Stimulated activated naive CD4-positive, alpha-beta T cell treated with Interleukin-2 at 50 U/mL for 16 hours (primary cell): Measurements from ENCODE around the gene CFAP45.

ENCODE experiments used
- DNase-seq: peaks from one replicate; lab custom pipeline; 2025; lab: John Stamatoyannopoulos, UW

Gene CFAP45

DNA sequence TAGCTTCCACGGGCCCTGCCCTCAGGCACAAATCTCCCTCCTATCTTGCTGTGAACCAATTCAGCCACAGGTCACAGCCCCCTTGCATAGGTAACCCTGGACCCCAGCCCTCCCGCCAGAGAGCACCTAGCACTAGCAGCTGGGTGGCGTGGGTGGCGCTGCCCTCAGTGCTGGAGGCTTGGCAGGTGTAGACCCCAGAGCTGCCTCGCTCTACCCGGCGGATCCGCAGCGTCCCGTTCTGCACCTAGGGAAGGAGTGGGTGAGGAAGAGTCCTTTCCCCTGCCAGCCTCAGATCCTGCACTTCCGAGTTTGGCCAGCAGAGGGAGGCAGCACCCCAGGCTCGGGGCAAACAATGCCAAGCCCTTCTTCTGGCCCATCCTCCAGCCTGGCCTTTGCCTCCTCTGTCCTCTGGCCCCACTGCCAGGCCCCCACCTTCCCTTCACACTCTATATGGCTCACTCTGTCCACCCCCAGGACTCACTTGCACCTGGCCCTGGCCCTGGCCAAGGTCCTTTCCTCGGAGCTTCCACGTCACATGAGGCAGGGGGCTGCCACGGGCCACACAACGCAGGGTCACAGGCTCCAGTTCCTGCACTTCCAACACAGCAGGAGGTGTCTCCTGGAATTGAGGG lies 36.4 kb upstream of the CFAP45 start:
- DNase-seq, result peak; percentile 75

DNA sequence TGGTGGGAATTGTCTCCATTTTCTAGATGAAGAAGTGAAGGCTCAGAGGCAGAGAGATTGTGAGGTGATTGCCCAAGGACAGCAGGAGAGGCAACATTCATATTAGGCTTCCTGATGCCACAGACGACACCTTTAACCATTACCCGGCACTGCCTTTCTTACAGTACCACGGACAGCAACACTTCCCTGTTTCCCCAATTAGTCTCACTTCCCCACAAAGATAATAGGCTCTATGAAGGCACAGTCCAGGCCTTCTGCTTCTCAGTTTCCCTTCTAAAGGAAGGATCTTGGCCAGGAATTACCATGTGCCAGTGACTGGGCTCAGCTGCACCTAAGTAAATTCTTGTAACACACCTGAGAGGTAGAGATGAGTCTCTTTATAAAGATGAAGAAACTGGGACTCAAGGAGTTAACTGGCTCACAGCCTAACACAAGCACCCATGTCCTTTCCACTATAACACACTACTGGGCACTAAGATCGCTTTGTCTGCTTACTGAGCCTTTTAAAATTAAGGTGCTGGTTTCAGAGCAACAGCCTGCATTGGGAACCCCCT lies 35.8 kb upstream of the CFAP45 start:
- no peak for DNase-seq

DNA sequence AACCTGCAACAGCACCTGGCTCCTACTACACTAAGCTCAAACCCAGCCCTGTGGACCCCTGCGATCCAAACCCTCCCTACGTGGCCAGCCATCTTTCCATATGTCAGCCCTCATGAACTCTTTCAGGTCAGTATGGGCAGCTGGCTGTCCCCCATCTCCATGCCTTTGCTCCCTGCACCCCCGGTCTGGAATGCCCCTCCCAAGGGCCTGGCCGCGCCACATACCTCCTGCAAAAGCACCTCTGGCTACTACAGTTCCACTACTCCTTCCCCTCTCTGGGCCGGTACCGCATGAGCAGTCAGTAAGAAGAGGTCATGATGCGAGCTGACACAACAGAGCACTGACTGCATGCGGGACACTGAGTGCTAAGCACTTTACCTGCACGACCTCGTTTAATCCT lies 35.3 kb upstream of the CFAP45 start:
- no peak for DNase-seq

DNA sequence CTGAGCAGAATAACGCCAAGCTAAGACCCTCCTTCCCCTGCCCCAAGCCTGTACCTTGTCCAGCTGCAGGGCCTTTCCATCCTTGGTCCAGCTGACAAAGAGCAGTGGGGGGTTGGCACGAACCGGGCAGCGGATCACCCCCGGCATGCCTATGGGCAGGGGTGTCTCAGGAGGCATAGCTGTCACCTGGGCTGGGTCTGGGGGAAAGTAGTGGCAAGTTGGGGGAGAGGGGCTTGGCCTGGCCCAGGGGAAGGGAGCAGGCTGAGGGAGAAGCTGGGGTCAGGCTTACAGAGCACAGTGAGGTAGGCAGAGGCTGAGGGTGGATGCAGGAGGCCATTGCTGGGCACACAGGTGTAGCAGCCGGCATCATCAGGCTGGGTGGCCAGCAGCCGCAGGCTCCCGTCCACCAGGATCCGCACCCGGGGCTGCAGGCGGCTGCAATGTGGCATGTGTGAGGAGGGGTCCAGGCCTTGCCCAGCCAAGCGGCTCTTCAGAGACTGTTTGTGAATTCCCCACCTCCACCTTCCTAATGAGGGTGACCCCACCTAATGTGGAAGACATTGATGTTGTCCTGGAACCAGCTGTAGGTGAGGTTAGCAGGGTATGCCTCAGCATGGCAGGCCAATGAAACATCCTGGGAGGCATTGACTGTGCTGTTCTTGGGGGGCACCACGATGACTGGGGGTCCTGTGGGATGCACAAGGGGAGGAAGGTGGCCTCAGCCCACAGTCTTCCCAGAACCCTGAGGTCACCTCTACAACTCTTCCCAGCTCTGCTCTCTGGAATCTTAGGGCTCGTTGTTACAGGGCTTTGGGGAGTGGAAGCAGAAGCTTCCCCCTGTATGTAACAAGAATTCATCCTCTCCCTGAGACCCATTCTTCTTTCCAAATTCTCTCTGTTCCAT lies 34.4 kb upstream of the CFAP45 start:
- no peak for DNase-seq

DNA sequence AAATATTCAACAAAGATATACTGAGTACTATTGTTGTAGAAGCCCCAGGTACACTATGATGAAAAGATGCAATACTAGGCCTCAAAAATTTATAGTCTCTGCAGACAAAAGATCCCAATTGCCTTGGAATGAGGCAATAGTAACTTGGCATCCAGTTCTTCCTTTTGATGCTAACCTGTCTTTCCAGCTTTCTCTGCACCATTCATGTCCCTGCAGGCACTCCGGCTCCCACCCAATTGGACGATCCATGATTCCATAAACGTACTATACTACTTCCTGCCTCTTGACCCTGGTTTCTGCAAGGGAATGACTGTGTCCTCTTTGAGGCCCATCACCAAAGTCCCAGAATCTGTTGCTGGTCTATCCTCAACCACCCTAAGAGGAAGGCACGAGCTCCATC lies 33.4 kb upstream of the CFAP45 start:
- DNase-seq, result no peak

DNA sequence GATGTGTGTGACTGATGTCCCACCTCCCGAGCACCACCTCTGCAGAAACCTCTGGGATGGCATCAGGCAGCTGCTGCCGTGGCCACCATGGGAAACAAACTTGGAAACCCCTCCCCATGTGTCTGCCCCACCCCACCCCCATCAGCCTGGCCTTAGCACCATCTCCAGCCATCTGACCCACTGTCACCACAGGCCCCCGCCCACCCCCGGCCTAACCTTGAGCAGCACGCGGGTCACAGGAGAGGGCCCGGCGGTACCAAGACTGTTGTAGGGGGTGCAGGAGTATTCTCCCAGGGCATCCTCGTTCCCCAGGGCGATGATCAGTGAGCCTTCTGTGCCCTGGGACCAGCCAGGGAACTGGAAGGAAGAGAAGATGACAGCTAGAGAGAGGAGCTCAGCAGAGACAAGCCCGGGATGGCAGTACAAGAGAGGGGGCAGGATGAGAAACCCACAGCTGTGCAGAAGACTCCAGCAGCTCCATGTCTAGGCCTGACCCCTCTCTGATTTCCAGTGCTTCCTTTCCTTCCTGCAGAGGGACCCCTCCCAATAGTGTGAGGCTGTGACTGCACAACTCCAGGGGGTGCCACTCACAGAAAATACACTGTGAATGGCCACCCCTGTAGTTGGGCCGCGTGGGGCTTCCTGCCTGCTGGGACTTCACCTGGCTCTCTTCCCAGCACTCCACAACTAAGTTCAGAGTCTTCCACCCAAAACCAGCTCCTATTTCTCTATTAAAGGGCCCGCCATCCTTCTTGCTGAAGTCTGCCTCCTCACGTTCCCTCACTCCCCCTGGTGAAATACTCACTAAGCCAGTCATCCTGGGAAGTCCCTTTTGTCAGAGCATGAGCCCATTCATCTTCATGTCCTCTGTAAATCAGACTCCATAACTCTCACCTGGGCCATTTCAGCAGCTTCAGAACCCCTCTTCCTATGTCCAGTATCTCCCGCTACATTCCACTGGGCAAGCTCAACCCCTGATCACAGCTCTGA lies 32.6 kb upstream of the CFAP45 start:
- DNase-seq, result no peak

DNA sequence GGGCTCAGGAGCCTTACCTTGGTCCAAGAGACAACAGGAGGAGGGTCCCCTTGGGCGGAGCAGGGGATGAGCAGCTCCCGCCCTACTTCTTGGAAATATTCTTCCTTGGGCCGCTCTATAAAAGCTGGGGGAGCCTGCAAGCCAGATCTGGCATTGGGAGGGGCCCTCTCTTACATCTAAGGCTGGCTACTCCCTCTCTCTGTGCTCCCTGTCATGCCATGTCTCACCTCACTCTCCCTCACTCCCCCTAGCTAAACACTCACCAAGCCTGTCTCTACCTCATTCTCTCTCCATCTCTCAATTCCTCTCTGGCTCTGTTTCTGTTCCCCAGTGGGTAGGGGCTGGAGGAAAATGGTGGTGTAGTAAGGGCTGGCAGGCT lies 31.8 kb upstream of the CFAP45 start:
- DNase-seq, result no peak

DNA sequence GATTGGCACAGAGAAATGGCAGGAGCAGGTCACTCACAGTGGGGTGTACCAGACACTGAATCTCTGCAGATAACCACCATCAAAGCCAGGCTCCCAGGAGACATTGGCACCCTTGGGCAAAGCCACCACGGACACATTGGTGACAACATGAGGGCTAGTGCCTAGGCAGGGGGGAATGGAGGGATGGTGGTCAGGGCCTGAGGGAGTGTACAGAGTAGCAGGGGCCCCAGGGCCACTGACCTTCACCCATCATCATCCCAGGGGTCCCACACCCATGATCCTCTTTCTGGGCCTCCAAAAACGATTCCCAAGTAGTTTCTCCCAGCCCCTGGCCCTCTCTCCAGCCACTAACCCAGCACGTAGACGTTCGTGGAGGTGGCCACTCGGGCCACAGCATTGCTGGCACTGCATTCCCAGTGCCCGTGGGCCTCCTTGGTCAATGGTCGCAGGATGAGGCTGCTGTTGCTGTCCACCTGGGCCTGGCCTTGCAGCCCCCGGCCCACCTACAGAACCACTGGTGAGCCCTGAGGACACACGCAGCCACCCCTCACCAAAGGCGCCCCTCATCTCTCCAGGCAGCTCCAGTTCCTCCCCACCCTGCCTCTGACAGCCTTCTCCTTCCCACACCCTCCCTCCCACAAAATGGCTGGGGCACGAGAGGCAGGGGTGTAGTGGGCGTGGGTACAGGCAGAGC lies 31.3 kb upstream of the CFAP45 start:
- DNase-seq, result no peak

DNA sequence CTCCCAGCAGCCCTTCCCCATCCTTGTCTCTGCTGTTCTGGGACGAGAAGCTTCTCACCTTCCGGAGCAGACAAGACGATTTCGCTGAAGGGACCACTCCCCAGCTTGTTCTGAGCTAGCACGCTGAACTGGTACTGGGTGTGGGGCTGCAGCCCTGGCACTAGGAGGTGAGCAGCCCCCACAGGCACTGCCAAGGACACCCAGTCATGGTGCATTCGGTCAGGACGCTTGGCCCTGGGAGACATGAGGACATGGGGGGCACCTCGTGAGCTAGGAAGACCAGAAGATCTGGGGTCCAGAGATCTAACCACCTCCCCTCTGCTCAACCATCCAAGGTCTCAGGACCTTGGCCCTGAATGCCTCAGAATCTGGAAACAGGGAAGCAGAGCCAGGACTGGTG lies 30.7 kb upstream of the CFAP45 start:
- DNase-seq, result no peak

DNA sequence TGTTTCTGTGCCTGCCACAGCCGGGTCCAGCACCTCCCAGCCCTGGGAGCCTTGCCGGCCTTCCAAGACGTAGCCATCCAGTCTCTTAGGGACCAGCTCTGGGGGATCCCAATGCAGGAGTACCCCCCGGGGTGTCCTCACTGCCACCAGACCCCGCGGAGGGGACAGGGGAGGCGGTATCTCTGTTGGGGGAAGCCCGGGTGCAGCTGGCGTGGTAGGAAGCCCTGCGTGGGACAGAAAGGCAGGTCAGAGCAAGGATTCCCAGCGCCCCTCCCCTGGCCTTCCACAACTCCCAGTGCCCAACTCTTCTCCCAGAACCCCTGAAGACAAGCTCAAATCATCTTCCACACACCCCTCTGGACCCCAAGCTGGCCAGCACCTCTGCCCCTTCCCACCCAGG lies 30.3 kb upstream of the CFAP45 start:
- no peak for DNase-seq

DNA sequence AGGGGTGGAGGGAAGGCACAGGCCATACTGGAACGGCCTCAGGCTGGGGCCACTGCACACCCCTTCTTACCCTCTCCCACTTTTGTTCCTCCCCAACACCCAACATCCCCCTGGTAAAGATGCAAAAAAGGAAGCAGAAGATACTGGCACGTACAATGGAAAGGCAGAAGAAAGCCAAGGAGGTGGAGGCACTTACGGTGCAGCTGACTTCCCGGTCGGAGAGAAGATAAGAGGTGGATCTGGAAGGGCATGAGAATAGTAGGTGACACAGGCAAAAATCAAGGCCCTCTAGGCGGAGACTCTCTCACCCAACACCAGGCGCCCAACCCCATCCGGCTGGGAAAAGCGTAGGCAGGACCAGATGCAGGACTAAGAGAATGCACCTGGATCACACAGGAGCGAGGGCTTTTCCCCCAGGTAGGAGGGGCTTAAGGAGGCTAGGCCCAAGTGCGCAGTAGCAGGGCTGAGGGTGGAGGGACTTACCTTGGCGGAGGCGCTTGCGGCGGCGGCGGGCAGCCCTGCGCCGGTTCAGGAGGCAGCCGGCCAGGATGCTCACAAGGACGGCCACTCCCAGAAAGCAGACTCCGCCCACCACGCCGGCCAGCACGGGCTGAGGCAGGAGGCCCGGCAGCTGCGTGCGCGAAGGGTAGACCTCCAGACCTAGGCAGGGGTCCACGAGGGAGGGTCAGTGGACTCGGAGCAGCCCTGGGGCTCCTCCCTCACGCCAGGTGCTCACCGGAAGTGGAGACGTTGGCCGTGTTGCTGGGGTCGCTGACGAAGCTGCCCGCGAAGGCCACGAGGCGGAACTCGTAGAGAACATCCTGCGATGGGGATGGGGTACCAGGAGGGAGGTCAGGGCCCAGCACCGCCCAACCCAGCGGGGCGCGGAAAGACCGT lies 29.4 kb upstream of the CFAP45 start:
- no peak for DNase-seq

DNA sequence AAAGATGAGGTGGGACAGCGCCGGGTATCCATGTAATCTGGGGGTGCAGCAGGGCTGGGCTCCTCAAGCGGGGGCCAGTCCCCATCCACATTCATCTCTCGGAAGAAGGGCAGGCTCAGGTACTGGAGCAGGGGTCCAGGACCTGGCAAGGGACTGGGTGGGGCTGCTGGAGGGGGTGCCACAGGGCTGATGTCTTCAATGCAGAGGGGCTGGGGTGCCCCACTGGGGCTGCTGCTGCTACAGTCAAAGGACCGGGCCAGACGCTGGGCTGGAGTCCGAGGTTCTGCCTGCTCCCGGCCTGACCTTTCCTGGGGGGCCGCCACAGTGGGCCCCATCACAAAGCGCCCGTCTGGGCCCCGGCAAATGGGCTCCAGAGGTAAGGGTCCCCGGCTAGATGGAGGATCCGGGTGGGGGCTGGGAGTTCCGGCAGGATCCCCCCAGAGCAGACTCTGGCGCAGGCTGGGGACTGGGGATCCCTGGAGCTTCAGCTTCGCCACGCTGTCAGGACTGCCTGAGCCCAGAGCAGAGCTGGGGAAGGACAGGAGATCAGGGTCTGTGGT lies 28.6 kb upstream of the CFAP45 start:
- no peak for DNase-seq

DNA sequence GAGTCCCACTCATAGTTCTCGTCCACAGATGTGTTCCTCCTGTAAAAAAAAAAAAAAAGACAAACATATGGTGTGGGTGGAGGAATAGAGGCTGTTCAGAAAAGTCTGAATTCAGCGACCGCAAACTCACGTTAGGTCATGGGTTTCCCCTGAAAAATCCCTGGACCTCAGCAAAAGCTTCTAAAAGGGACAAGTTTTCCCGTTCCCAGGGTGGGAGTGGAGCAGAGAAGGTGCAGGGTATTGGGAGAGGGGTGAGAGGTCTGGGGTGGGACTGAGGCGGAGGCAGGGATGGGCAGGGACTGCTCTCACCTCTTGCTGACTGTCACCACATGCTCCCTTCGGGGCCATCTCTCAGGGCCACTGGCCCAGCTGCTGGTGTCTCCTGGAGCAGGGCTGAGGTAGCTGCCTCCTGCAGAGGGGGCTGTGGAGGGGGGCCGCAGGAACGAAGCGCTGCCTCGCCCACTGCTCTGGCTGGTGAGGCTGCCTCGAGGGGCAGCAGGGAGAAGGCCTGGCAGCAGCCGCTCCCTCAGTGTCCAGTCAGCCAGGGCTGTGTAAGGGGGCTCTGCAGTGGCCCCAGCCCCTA lies 28.0 kb upstream of the CFAP45 start:
- no peak for DNase-seq

DNA sequence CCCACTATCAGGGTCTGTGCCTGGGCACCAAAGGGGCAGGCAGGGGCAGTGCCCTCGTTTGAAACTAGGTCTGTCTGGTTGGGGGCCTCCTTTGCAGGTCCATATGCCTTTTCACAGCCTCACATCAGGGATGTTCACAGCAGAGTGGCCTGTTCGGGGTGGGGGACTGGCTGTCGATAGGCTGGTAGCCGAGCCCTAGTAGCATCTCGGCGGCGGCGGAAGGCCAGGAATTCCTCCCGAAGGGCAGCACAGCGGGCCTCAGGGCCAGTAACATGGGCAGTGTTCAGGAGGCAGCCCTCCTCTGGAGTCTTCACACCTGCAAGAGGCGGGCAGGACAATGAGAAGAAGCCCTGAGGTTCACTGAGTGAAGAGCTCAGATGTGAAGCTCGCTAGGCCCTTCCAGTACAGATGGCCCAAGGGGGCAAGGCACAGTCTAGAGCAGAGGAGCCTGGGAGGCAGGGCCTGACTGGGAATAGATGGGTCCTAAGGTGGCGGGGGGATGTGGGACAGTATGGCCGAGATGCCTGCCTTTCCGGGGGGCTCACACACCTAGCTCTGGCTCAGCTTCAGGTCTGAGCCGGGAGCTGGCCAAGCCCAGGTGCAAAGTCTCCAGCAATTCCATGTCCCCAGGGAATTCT lies 27.4 kb upstream of the CFAP45 start:
- DNase-seq, result no peak

DNA sequence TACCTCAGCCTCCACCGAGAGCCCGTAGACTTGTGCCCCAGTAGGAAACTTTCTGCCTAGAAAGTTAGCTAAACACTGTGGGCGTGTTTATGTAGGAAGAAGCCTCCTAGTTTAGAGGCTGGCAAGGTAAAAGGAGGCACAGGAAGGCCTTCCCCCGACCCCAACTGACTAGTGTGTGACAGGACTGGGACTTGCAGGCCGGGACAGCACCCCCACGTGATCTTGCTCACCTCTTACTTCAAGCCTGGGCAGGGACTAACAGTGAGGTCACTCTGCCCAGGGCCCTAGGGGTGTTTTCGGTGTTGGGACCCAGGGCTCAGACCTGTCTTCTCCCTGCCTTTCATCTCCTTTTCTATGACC lies 25.7 kb upstream of the CFAP45 start:
- no peak for DNase-seq

DNA sequence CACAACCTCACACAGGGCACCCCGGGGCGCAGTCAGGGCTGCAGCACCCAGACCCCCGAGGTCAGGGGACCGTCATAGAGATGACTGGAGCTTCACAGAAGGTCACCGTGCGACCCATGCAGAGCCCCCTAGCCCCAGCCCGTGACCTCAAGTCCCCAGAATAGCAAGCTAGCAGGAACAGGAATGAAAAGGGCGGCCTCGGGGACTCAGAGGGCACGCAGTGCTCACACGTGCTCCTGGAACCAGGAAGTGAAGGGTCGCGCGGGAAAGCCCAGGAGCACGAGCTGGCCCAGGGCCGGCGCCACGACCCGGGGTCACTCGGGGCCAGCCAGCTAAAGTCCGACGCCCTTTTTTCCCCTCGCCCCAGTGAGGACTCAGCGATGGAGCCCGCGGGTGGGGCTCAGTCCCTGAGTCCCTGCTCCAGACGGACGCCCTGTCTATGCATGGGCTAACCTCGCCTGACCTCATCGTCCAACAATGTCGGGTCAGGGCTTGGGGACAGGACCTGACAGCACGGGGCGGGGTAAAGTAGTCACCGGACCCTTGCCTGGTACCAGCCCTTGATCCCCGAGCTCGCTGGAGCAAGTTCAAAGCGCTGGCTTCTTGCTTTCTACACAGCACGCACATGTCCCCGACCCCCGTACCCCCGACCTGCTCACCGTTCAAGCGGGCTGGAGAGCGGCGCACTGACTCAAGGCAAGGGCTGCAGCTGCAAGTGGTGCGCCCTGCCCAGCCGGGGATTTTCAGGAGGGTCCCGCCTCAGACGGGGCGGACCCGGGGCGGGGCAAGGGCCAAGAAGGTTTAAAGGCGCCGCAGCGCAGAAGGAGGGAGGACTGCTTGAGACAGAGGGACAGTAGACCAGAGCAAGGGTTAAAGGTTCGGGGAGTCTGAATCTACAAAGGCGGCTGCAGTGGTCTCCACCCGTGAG lies 25.1 kb upstream of the CFAP45 start, which contains the start of gene TAGLN2:
TSS of gene TAGLN2 (minus strand) at position 717 of the 928 bp plus-strand sequence. CDS start 4,998 bp downstream, outside the sequence.
- DNase-seq, result peak; percentile 90

DNA sequence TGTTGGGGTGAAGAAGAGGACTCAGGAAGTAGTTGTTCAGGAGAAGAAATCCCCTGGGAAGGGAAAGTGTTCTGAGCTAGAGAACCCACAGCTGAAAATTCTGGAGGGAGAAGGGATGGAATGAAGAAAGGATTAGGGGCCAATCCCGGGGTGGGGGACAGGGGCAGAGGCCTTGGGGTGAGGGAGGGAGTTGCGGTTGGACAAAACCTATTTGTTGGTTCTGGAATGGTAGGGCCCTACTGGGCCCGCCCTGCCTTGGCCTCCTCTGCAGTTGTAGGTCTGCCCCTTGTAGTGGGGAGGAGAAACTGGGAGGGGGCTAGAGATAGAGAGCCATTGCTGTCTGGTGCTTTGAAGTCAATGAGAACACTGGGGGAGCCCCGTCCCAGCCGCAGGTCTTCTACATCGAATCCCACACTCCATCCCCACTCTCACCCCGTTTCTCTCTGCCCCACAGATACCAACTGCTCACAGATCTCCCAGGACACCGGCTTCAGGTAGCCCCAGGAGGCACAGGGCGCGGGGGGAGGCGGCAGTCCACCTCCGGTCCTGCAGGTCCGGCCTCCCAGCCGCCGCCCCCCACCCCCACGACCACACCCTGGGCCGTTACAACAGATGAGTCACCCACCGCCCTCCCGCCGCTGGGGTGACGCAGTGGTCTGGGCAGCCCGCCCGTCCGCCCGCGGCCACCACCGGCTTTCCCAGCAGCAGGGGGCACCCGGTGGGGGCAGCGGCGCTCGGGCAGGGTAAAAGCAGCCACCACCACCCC lies 24.2 kb upstream of the CFAP45 start:
- DNase-seq, result peak; percentile 69
